Caco-2 (cell line): Measurements from ENCODE around the gene BAHCC1. TPM values are rescaled to one million over a fixed set of nuclear protein-coding genes. Genes with fewer than 3 reads are reported as not detected.
"Not testable (repeated sequence)": the region's sequence is repeated elsewhere in the genome, so short reads cannot be mapped to it uniquely, and the experiment has no call there.

ENCODE experiments used
- BruUV-seq: library from RNA; stranded (reverse); fragments of 400-500 nt; replicated peaks from 2 replicates; lab custom pipeline; 2021; lab: Mats Ljungman, UMichigan
- CTCF ChIA-PET: fragments of 300-600 bp; sonication (Branson Sonifier 250); formaldehyde crosslinking; loops from one replicate; lab custom pipeline; 2022; ENCODE audit warnings: antibody characterized with exemption; lab: Charles Lee
- POLR2A ChIA-PET: fragments of 300-600 bp; sonication (Branson Sonifier 250); formaldehyde crosslinking; loops from one replicate; lab custom pipeline; 2022; ENCODE audit warnings: antibody characterized with exemption; lab: Charles Lee
- DNase-seq, 2 experiments: peaks; one replicate each; pipeline versions ENCODE4 v3.0.0 to v3.0.0-alpha.2; 2020 to 2022
- H3K27me3 ChIP-seq: replicated peaks from 2 replicates; pipeline ENCODE4 v1.6.0; 2011; ENCODE audit warnings: low read length; ENCODE audit not compliant: control insufficient read depth, insufficient read depth
- H3K36me3 ChIP-seq: 2 replicates; pipeline ENCODE4 v1.5.1; 2011; ENCODE audit warnings: low read length; ENCODE audit not compliant: control insufficient read depth, insufficient read depth
- H3K4me1 ChIP-seq: fragments of 250-450 bp; sonication (Bioruptor Pico); 2 replicates; pipeline ENCODE4 v1.5.1; 2020; ENCODE audit warnings: mild to moderate bottlenecking
- H3K4me3 ChIP-seq: 2 replicates; pipeline ENCODE4 v1.5.1; 2011; ENCODE audit warnings: low read depth, mild to moderate bottlenecking, control low read depth, low read length
- H3K9me3 ChIP-seq: fragments of 250-450 bp; sonication (Bioruptor Pico); 2 replicates; pipeline ENCODE4 v1.5.1; 2020; ENCODE audit warnings: mild to moderate bottlenecking, moderate library complexity
- H3K27ac Mint-ChIP-seq: one replicate; pipeline ENCODE4 v1.8.0; 2022; ENCODE audit warnings: mixed read lengths; ENCODE audit not compliant: unreplicated experiment
- H3K27me3 Mint-ChIP-seq: one replicate; pipeline ENCODE4 v1.8.0; 2022; ENCODE audit warnings: mixed read lengths; ENCODE audit not compliant: insufficient read depth, unreplicated experiment
- H3K36me3 Mint-ChIP-seq: one replicate; pipeline ENCODE4 v1.8.0; 2022; ENCODE audit warnings: mild to moderate bottlenecking, mixed read lengths; ENCODE audit not compliant: insufficient read depth, unreplicated experiment
- H3K4me1 Mint-ChIP-seq: one replicate; pipeline ENCODE4 v1.8.0; 2022; ENCODE audit warnings: low read depth, mixed read lengths; ENCODE audit not compliant: unreplicated experiment
- H3K4me3 Mint-ChIP-seq: one replicate; pipeline ENCODE4 v1.8.0; 2022; ENCODE audit warnings: mild to moderate bottlenecking, moderate library complexity, mixed read lengths; ENCODE audit not compliant: unreplicated experiment
- H3K9me3 Mint-ChIP-seq: one replicate; pipeline ENCODE4 v1.8.0; 2022; ENCODE audit warnings: mixed read lengths; ENCODE audit not compliant: unreplicated experiment
- CTCF ChIP-seq, 2 experiments: fragments of 200-600 bp in 1 of 2; IDR thresholded peaks; 1 replicate in 1 of 2; 2 replicates in 1 of 2; pipeline versions ENCODE4 v1.5.1 to v1.8.0; 2011 to 2022; ENCODE audit warnings: antibody characterized with exemption in 1 of 2, control low read depth in 1 of 2, inconsistent platforms in 1 of 2, low read depth in 1 of 2, low read length in 1 of 2, mild to moderate bottlenecking in 1 of 2, moderate library complexity in 1 of 2; ENCODE audit not compliant: insufficient read depth in 1 of 2, severe bottlenecking in 1 of 2, unreplicated experiment in 1 of 2
- intact Hi-C: fragments of 100-400 bp; cut with micrococcal nuclease; formaldehyde crosslinking; loops from one replicate; pipeline ENCODE4 v1.10.0; 2022; ENCODE audit not compliant: unreplicated experiment
- total RNA-seq: library from RNA; stranded (reverse); gene quantifications from 2 replicates; pipeline ENCODE4 v1.2.3, GENCODE V29; 2022

The BAHCC1 gene
- total RNA-seq, 1 experiment from 2014 or later = 10.2 TPM

GRCh38 chr17:81359218-81359617 lies 36.0 kb upstream of the BAHCC1 start:
- no peak for DNase-seq
- TF ChIP-seq CTCF (IDR thresholded peaks at IDR 0.05; ENCODE audit: insufficient read depth in 1 of 2, low read depth in 1 of 2, low read length in 1 of 2, severe bottlenecking in 1 of 2, unreplicated experiment in 1 of 2) = no peak
- Mint-ChIP-seq H3K36me3 (no peaks in the 10 kb centered on the region), H3K9me3 (no peaks in the 10 kb centered on the region), H3K27ac (no peak overlapping the region), H3K27me3 (no peaks in the 10 kb centered on the region), H3K4me1 (peaks cover 32% of the 10 kb centered on the region), H3K4me3 (no peak overlapping the region)
- Histone ChIP-seq H3K4me1 (peaks cover 48% of the 10 kb centered on the region), H3K4me3 (no peak overlapping the region), H3K27me3 (no peaks in the 10 kb centered on the region), H3K9me3 (no peaks in the 10 kb centered on the region), H3K36me3 (no peaks in the 10 kb centered on the region)
- CTCF ChIA-PET = interaction anchor here (1.9 kb wide), 1 partner anchor 50 kb away, joined by 16 read pairs; no protein-coding TSS in a partner anchor
- POLR2A ChIA-PET = interaction anchor here (0.7 kb wide), 1 partner anchor 38 kb away, joined by 4 read pairs; no protein-coding TSS in a partner anchor
- intact Hi-C loops = no loop called here
- no TSS peak for BruUV-seq

- H3K4me3 ChIP-seq, BruUV-seq, POLR2A ChIA-PET, H3K27me3 Mint-ChIP-seq, H3K36me3 Mint-ChIP-seq, H3K36me3 ChIP-seq, DNase-seq, H3K27me3 ChIP-seq, H3K9me3 Mint-ChIP-seq, H3K9me3 ChIP-seq, intact Hi-C loops: not testable (repeated sequence)
- Mint-ChIP-seq H3K4me3 (peak overlapping the region; percentile 7), H3K4me1 (peaks cover 32% of the 10 kb centered on the region), H3K27ac (peak overlapping the region; percentile 33)
- CTCF ChIA-PET = interaction anchor here (1.5 kb wide), 1 partner anchor 79 kb away, joined by 6 read pairs; no protein-coding TSS in a partner anchor
- peaks cover 41% of the 10 kb centered on the region for H3K4me1 ChIP-seq
Observed at GRCh38 chr17:81362001-81362400, 33.3 kb upstream of the BAHCC1 start.

- BruUV-seq = no TSS peak
- H3K4me3 Mint-ChIP-seq = no peak overlapping the region
Observed at GRCh38 chr17:81364278-81365147, 30.7 kb upstream of the BAHCC1 start.

More at GRCh38 chr17:81364278-81365147, 30.7 kb upstream of the BAHCC1 start:
- Mint-ChIP-seq H3K9me3 (no peaks in the 10 kb centered on the region), H3K27ac (no peak overlapping the region), H3K4me1 (peaks cover 21% of the 10 kb centered on the region), H3K36me3 (no peaks in the 10 kb centered on the region), H3K27me3 (no peaks in the 10 kb centered on the region)
- no peak overlapping the region for H3K4me3 ChIP-seq
- intact Hi-C loops = no loop called here
- H3K9me3 ChIP-seq = no peaks in the 10 kb centered on the region
- DNase-seq = no peak
- no peaks in the 10 kb centered on the region for H3K36me3 ChIP-seq
- peaks cover 30% of the 10 kb centered on the region for H3K4me1 ChIP-seq
- POLR2A ChIA-PET = no interaction called here
- CTCF ChIA-PET = no interaction called here
- no peak for TF ChIP-seq CTCF (IDR thresholded peaks at IDR 0.05; ENCODE audit: insufficient read depth in 1 of 2, low read depth in 1 of 2, low read length in 1 of 2, severe bottlenecking in 1 of 2, unreplicated experiment in 1 of 2)
- H3K27me3 ChIP-seq = no peaks in the 10 kb centered on the region
